Endothelial cell of umbilical vein (primary cell): ENCODE results near the gene GLRX2. TPM values are rescaled to one million over a fixed set of nuclear protein-coding genes. Genes with fewer than 3 reads are reported as not detected.

Experiments used
- BruUV-seq: library from RNA; stranded (reverse); fragments of 400-500 nt; replicated peaks from 2 replicates; lab custom pipeline; 2021; lab: Mats Ljungman, UMichigan
- CTCF ChIA-PET: fragments of 300-600, 350-600 bp; sonication (Branson Sonifier 250); formaldehyde crosslinking; loops from one replicate; lab custom pipeline; 2021; ENCODE audit warnings: antibody characterized with exemption, inconsistent platforms; lab: Charles Lee
- POLR2A ChIA-PET: fragments of 300-600, 350-600 bp; sonication (Branson Sonifier 250); formaldehyde crosslinking; loops from one replicate; lab custom pipeline; 2021; ENCODE audit warnings: antibody characterized with exemption, inconsistent platforms; lab: Charles Lee
- DNase-seq: peaks from one replicate; pipeline ENCODE4 v3.0.0-alpha.2; 2011; ENCODE audit warnings: low read depth, low spot score
- FAIRE-seq: peaks from 2 replicates; lab custom pipeline; 2011; peaks lifted over from hg19 to GRCh38; lab: Jason Lieb, UNC
- H2AFZ ChIP-seq: 2 replicates; pipeline ENCODE4 v1.6.0; 2012; ENCODE audit warnings: low read depth, low read length, control low read depth, inconsistent platforms
- H3K27ac ChIP-seq: 2 replicates; pipeline ENCODE4 v1.5.1; 2011; ENCODE audit warnings: low read depth, mild to moderate bottlenecking, control low read depth, low read length, moderate library complexity; ENCODE audit not compliant: insufficient read depth
- H3K27me3 ChIP-seq, 2 experiments: 2 replicates each; pipeline versions ENCODE4 v1.6.0 to v1.6.1; 2011; ENCODE audit warnings: low read length in 2 of 2, mixed read lengths in 1 of 2; ENCODE audit not compliant: control insufficient read depth in 2 of 2, insufficient read depth in 2 of 2
- H3K36me3 ChIP-seq, 2 experiments: 2 replicates in 1 of 2; 3 replicates in 1 of 2; pipeline ENCODE4 v1.5.1; 2011; ENCODE audit warnings: low read length in 2 of 2, mild to moderate bottlenecking in 1 of 2, moderate library complexity in 1 of 2; ENCODE audit not compliant: control insufficient read depth in 2 of 2, insufficient read depth in 2 of 2; ENCODE audit errors: extremely low read depth in 1 of 2
- H3K4me1 ChIP-seq: 3 replicates; pipeline ENCODE4 v1.5.1; 2011; ENCODE audit warnings: mild to moderate bottlenecking, low read length; ENCODE audit not compliant: control insufficient read depth, insufficient read depth; ENCODE audit errors: extremely low read depth
- H3K4me2 ChIP-seq: 2 replicates; pipeline ENCODE4 v1.6.1; 2011; ENCODE audit warnings: low read length, control low read depth, mixed read lengths; ENCODE audit not compliant: insufficient read depth
- H3K4me3 ChIP-seq, 3 experiments: fragments of 200-600 bp in 1 of 3; sonication (generic), shearing (Covaris generic) in 1 of 3; replicated peaks in 1 of 3; 2 replicates each; pipeline ENCODE4 v1.5.1; 2011 to 2016; ENCODE audit warnings: control low read depth in 3 of 3, low read length in 3 of 3, mild to moderate bottlenecking in 2 of 3, inconsistent platforms in 1 of 3, low read depth in 1 of 3, moderate library complexity in 1 of 3; ENCODE audit not compliant: insufficient read depth in 1 of 3
- H3K79me2 ChIP-seq: 2 replicates; pipeline ENCODE4 v1.6.0; 2012; ENCODE audit warnings: low read length, inconsistent platforms; ENCODE audit not compliant: control insufficient read depth, insufficient read depth
- H3K9ac ChIP-seq: replicated peaks from 2 replicates; pipeline ENCODE3; 2011; ENCODE audit warnings: low read length, control low read depth; ENCODE audit not compliant: insufficient read depth; ENCODE audit errors: extremely low read depth
- H3K9me1 ChIP-seq: replicated peaks from 3 replicates; pipeline ENCODE4 v1.6.0; 2011; ENCODE audit warnings: mild to moderate bottlenecking, low read length; ENCODE audit not compliant: control insufficient read depth, insufficient read depth; ENCODE audit errors: extremely low read depth
- H3K9me3 ChIP-seq: replicated peaks from 2 replicates; pipeline ENCODE4 v1.5.1; 2012; ENCODE audit warnings: low read length, inconsistent platforms; ENCODE audit not compliant: control insufficient read depth, insufficient read depth
- H4K20me1 ChIP-seq: replicated peaks from 2 replicates; pipeline ENCODE3; 2011; ENCODE audit warnings: mild to moderate bottlenecking, low read length; ENCODE audit not compliant: control insufficient read depth, insufficient read depth; ENCODE audit errors: extremely low read depth
- CTCF ChIP-seq, 2 donors: IDR thresholded peaks; 1 replicate in 1 of 2; 2 replicates in 1 of 2; pipeline ENCODE4 v1.5.1; 2011; ENCODE audit warnings: low read length in 2 of 2, mild to moderate bottlenecking in 2 of 2, moderate library complexity in 2 of 2, control low read depth in 1 of 2, inconsistent platforms in 1 of 2, low read depth in 1 of 2; ENCODE audit not compliant: insufficient read depth in 1 of 2; ENCODE audit errors: extremely low read depth in 1 of 2
- EZH2 ChIP-seq: IDR thresholded peaks from 2 replicates; pipeline ENCODE4 v1.6.1; 2012; ENCODE audit warnings: borderline replicate concordance, low read depth, mild to moderate bottlenecking, moderate library complexity, low read length, inconsistent platforms; ENCODE audit not compliant: severe bottlenecking
- FOS ChIP-seq: IDR thresholded peaks from 2 replicates; pipeline ENCODE4 v1.6.1; 2011; ENCODE audit warnings: mild to moderate bottlenecking, low read length, moderate library complexity, borderline replicate concordance; ENCODE audit not compliant: insufficient read depth
- GATA2 ChIP-seq: IDR thresholded peaks from 2 replicates; pipeline ENCODE4 v1.7.0; 2011; ENCODE audit warnings: low read depth, mild to moderate bottlenecking, moderate library complexity, mixed read lengths, low read length; ENCODE audit not compliant: insufficient read length, insufficient read depth
- JUN ChIP-seq: IDR thresholded peaks from 2 replicates; pipeline ENCODE4 v1.6.1; 2011; ENCODE audit warnings: borderline replicate concordance, low read depth; ENCODE audit not compliant: insufficient read length, insufficient read depth
- MAX ChIP-seq: IDR thresholded peaks from 2 replicates; pipeline ENCODE4 v1.6.1; 2011; ENCODE audit not compliant: insufficient read depth, insufficient read length
- MYC ChIP-seq: IDR thresholded peaks from one replicate; pipeline ENCODE4 v1.6.1; 2011; ENCODE audit warnings: mild to moderate bottlenecking, low read depth, low read length
- POLR2A ChIP-seq: IDR thresholded peaks from 2 replicates; pipeline ENCODE4 v1.6.1; 2012; ENCODE audit warnings: low read depth, mild to moderate bottlenecking, control low read depth, low read length
- POLR2AphosphoS5 ChIP-seq: IDR thresholded peaks from 2 replicates; pipeline ENCODE4 v1.6.1; 2012; ENCODE audit warnings: low read depth, mild to moderate bottlenecking, control low read depth, low read length, moderate library complexity; ENCODE audit not compliant: insufficient read depth
- dilution Hi-C: fragments of 300-500 bp; cut with MboI; formaldehyde crosslinking; loops from one replicate; pipeline ENCODE4 v1.15.0; 2019; ENCODE audit warnings: low sequenced_read_pairs; ENCODE audit not compliant: extremely low pct_ligation_motif_present
- intact Hi-C: fragments of 100-400 bp; cut with micrococcal nuclease; formaldehyde crosslinking; loops from one replicate; pipeline ENCODE4 v1.10.0; 2022
- polyA plus RNA-seq, 4 experiments: library from polyadenylated mRNA; depleted of rRNA in 3 of 4; stranded (reverse) in 3 of 4; unstranded in 1 of 4; fragments of >200 nt; gene quantifications; 2 replicates each; pipeline versions ENCODE4 v1.2.1 to v1.2.3, GENCODE V29; 2011 to 2012; ENCODE audit warnings: missing spikeins in 1 of 4
- total RNA-seq: library from RNA; stranded (reverse); gene quantifications from 2 replicates; pipeline ENCODE4 v1.2.3, GENCODE V29; 2021

Gene GLRX2
- total and polyA plus RNA-seq, 2 donors (not counting 3 experiments of a cell fraction or from before 2014, with no cell fraction given) = 13.1 to 21.5 TPM

GRCh38 chr1:193066606-193067005, 38.6 kb downstream of the GLRX2 start:
- TF ChIP-seq POLR2AphosphoS5 = no peak
- no peak for TF ChIP-seq MAX
- TF ChIP-seq EZH2 = no peak
- no peak for TF ChIP-seq POLR2A
- no peak for TF ChIP-seq CTCF (IDR thresholded peaks at IDR 0.05; ENCODE audit: extremely low read depth in 1 of 2, insufficient read depth in 1 of 2, low read depth in 1 of 2, low read length in 2 of 2)
- TF ChIP-seq FOS = no peak
- no peak for TF ChIP-seq JUN
- no peak for TF ChIP-seq MYC
- TF ChIP-seq GATA2 = no peak
- H3K4me3 ChIP-seq = no peak overlapping the region
- H3K79me2 ChIP-seq = peaks cover 83% of the 10 kb centered on the region
- CTCF ChIA-PET = interaction anchor here (0.9 to 1.2 kb wide), 2 partner anchors 13 to 19 kb away, joined by 3 read pairs; no protein-coding TSS in a partner anchor
- intact Hi-C loops = no loop called here
- H3K27ac ChIP-seq = no peak overlapping the region
- POLR2A ChIA-PET = no interaction called here
- dilution Hi-C loops = no loop called here
- no peak overlapping the region for H3K4me2 ChIP-seq
- DNase-seq (no peak), FAIRE-seq (no peak)
- H3K9me1 ChIP-seq = no peaks in the 10 kb centered on the region
- H3K27me3 ChIP-seq = no peaks in the 10 kb centered on the region
- no TSS peak for BruUV-seq
- H2AFZ ChIP-seq = no peak overlapping the region
- H3K9ac ChIP-seq = peak overlapping the region; percentile 1
- H4K20me1 ChIP-seq = peaks cover 4% of the 10 kb centered on the region
- H3K4me1 ChIP-seq = peaks cover 6% of the 10 kb centered on the region
- H3K36me3 ChIP-seq = peaks cover 0 to 7% of the 10 kb centered on the region in 2 experiments
- H3K9me3 ChIP-seq = no peaks in the 10 kb centered on the region
